ENCODE measurements around the gene MSMO1.

- TF ChIP-seq TAF1 (IDR thresholded peaks at IDR 0.05; ENCODE audit: borderline replicate concordance, insufficient read depth, low read length) = no peak
- TF ChIP-seq, protein P1, sequence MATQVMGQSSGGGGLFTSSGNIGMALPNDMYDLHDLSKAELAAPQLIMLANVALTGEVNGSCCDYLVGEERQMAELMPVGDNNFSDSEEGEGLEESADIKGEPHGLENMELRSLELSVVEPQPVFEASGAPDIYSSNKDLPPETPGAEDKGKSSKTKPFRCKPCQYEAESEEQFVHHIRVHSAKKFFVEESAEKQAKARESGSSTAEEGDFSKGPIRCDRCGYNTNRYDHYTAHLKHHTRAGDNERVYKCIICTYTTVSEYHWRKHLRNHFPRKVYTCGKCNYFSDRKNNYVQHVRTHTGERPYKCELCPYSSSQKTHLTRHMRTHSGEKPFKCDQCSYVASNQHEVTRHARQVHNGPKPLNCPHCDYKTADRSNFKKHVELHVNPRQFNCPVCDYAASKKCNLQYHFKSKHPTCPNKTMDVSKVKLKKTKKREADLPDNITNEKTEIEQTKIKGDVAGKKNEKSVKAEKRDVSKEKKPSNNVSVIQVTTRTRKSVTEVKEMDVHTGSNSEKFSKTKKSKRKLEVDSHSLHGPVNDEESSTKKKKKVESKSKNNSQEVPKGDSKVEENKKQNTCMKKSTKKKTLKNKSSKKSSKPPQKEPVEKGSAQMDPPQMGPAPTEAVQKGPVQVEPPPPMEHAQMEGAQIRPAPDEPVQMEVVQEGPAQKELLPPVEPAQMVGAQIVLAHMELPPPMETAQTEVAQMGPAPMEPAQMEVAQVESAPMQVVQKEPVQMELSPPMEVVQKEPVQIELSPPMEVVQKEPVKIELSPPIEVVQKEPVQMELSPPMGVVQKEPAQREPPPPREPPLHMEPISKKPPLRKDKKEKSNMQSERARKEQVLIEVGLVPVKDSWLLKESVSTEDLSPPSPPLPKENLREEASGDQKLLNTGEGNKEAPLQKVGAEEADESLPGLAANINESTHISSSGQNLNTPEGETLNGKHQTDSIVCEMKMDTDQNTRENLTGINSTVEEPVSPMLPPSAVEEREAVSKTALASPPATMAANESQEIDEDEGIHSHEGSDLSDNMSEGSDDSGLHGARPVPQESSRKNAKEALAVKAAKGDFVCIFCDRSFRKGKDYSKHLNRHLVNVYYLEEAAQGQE (IDR thresholded peaks at IDR 0.05; ENCODE audit: insufficient read depth in 1 of 2, low read depth in 2 of 2, low read length in 2 of 2) = no peak
Measured at GRCh38 chr4:165324918-165325304, 2.6 kb upstream of the MSMO1 start.
